K562 (cell line): ENCODE data around the gene FAM209A. TPM values are rescaled to one million over a fixed set of nuclear protein-coding genes. Genes with fewer than 3 reads are reported as not detected.

Experiments
- ATAC-seq: fragments of 200-7000 bp; cut with Tn5 transposase; 3 replicates; pipeline ENCODE4 v1.9.1; 2020; ENCODE audit warnings: moderate library complexity
- BruUV-seq: library from RNA; stranded (reverse); fragments of 400-500 nt; replicated peaks from 2 replicates; lab custom pipeline; 2021; lab: Mats Ljungman, UMichigan
- CTCF ChIA-PET: fragments of 300-600 bp; formaldehyde crosslinking; extraction: SDS; loops from one replicate; lab custom pipeline; 2021; ENCODE audit warnings: low intra/inter-chr PET ratio; lab: Yijun Ruan, JAX
- POLR2A ChIA-PET: fragments of 300-600, 350-650 bp; sonication (Branson Sonifier 250); formaldehyde crosslinking; extraction: SDS; loops from one replicate; lab custom pipeline; 2021; ENCODE audit warnings: antibody characterized with exemption, inconsistent platforms; lab: Yijun Ruan, JAX
- DNase-seq, 4 experiments: peaks; one replicate each; pipeline versions ENCODE4 v3.0.0 to v3.0.0-alpha.2; 2011 to 2018; ENCODE audit warnings: low spot score in 3 of 4, mixed read lengths in 3 of 4; ENCODE audit errors: extremely low read depth in 1 of 4
- FAIRE-seq: peaks from 2 replicates; lab custom pipeline; 2011; peaks lifted over from hg19 to GRCh38; lab: Jason Lieb, UNC
- H2AFZ ChIP-seq: 2 replicates; pipeline ENCODE4 v1.6.0; 2011; ENCODE audit warnings: low read depth, low read length, control low read depth, inconsistent platforms
- H3K27ac ChIP-seq: fragments of 200-600 bp; 3 replicates; pipeline ENCODE4 v1.8.0; 2011; ENCODE audit warnings: low read depth, mild to moderate bottlenecking, control low read depth, inconsistent platforms, low read length, moderate library complexity, mixed read lengths; ENCODE audit errors: extremely low read depth
- H3K27me3 ChIP-seq, 2 experiments: fragments of 300-600 bp in 1 of 2; 2 replicates in 1 of 2; 3 replicates in 1 of 2; pipeline versions ENCODE4 v1.6.0 to v1.8.0; 2011; ENCODE audit warnings: inconsistent platforms in 2 of 2, low read length in 2 of 2, mild to moderate bottlenecking in 1 of 2, mixed read lengths in 1 of 2, moderate library complexity in 1 of 2; ENCODE audit not compliant: control insufficient read depth in 2 of 2, insufficient read depth in 2 of 2
- H3K36me3 ChIP-seq: fragments of 300-600 bp; 3 replicates; pipeline ENCODE4 v1.8.0; 2011; ENCODE audit warnings: mild to moderate bottlenecking, low read length, inconsistent platforms; ENCODE audit not compliant: control insufficient read depth, insufficient read depth
- H3K4me1 ChIP-seq, 2 experiments: fragments of 200-600 bp in 1 of 2; replicated peaks in 1 of 2; 2 replicates in 1 of 2; 3 replicates in 1 of 2; pipeline versions ENCODE4 v1.5.1 to v1.8.0; 2011; ENCODE audit warnings: inconsistent platforms in 2 of 2, low read length in 2 of 2, mild to moderate bottlenecking in 1 of 2, mixed read lengths in 1 of 2, moderate library complexity in 1 of 2; ENCODE audit not compliant: control insufficient read depth in 2 of 2, insufficient read depth in 2 of 2
- H3K4me2 ChIP-seq: 2 replicates; pipeline ENCODE4 v1.6.1; 2011; ENCODE audit warnings: low read length, control low read depth, inconsistent platforms, mixed read lengths; ENCODE audit not compliant: insufficient read depth
- H3K4me3 ChIP-seq: fragments of 200-600 bp; sonication (generic), shearing (Covaris generic); 2 replicates; pipeline ENCODE4 v1.5.1; 2016; ENCODE audit warnings: control low read depth, inconsistent platforms
- H3K79me2 ChIP-seq: fragments of 200-600 bp; 3 replicates; pipeline ENCODE4 v1.8.0; 2011; ENCODE audit warnings: low read length, inconsistent platforms; ENCODE audit not compliant: control insufficient read depth, insufficient read depth
- H3K9ac ChIP-seq, 2 experiments: 2 replicates each; pipeline versions ENCODE4 v1.6.0 to v1.6.1; 2011; ENCODE audit warnings: low read depth in 2 of 2, low read length in 2 of 2, control low read depth in 1 of 2, inconsistent platforms in 1 of 2, mild to moderate bottlenecking in 1 of 2, mixed read lengths in 1 of 2; ENCODE audit not compliant: insufficient read depth in 1 of 2
- H3K9me1 ChIP-seq: one replicate; pipeline ENCODE4 v1.6.0; 2011; ENCODE audit warnings: inconsistent platforms, mild to moderate bottlenecking, low read length, moderate library complexity; ENCODE audit not compliant: control insufficient read depth, insufficient read depth
- H3K9me3 ChIP-seq: replicated peaks from 2 replicates; pipeline ENCODE4 v1.5.1; 2011; ENCODE audit warnings: low read depth, low read length, inconsistent platforms; ENCODE audit not compliant: control insufficient read depth, insufficient read depth
- H4K20me1 ChIP-seq: replicated peaks from 2 replicates; pipeline ENCODE4 v1.6.1; 2011; ENCODE audit warnings: low read length, inconsistent platforms, mixed read lengths; ENCODE audit not compliant: control insufficient read depth, insufficient read depth
- CEBPB ChIP-seq: fragments of 450-650 bp; IDR thresholded peaks from 2 replicates; pipeline ENCODE4 v1.6.1; 2016; ENCODE audit warnings: missing genetic modification characterization, missing compliant biosample characterization
- FOS ChIP-seq: IDR thresholded peaks from 3 replicates; pipeline ENCODE4 v1.6.1; 2011; ENCODE audit not compliant: insufficient read length; ENCODE audit errors: extremely low read depth
- GTF2F1 ChIP-seq: IDR thresholded peaks from 2 replicates; pipeline ENCODE4 v1.6.1; 2011; ENCODE audit warnings: low read depth, low read length, improper control_type of control experiment
- KLF1 ChIP-seq: fragments of 450-650 bp; IDR thresholded peaks from 2 replicates; pipeline ENCODE4 v1.6.1; 2016; ENCODE audit warnings: missing genetic modification characterization, missing compliant biosample characterization
- MEF2A ChIP-seq: IDR thresholded peaks from 2 replicates; pipeline ENCODE4 v1.6.1; 2011; ENCODE audit warnings: low read depth, mild to moderate bottlenecking, low read length, moderate library complexity; ENCODE audit not compliant: control insufficient read depth
- NCOA6 ChIP-seq: fragments of 450-650 bp; IDR thresholded peaks from 2 replicates; pipeline ENCODE4 v1.6.1; 2017; ENCODE audit warnings: mild to moderate bottlenecking
- NFE2L1 ChIP-seq: fragments of 450-650 bp; IDR thresholded peaks from 2 replicates; pipeline ENCODE4 v1.6.1; 2016; ENCODE audit warnings: missing genetic modification characterization, low read depth, mild to moderate bottlenecking, missing compliant biosample characterization, moderate library complexity, borderline replicate concordance
- POLR2AphosphoS5 ChIP-seq: IDR thresholded peaks from 2 replicates; pipeline ENCODE4 v1.6.1; 2011; ENCODE audit warnings: mild to moderate bottlenecking, low read depth, low read length, moderate library complexity; ENCODE audit not compliant: control insufficient read depth, insufficient read depth
- PTTG1 ChIP-seq: fragments of 450-650 bp; IDR thresholded peaks from 2 replicates; pipeline ENCODE4 v1.6.1; 2016; ENCODE audit warnings: low read depth, mild to moderate bottlenecking, missing genetic modification characterization, missing compliant biosample characterization
- RBM34 ChIP-seq: fragments of 200-400 bp; formaldehyde crosslinking; IDR thresholded peaks from 2 replicates; pipeline ENCODE4 v1.6.1; 2018; ENCODE audit warnings: low read length, borderline replicate concordance; ENCODE audit not compliant: insufficient read depth
- THRAP3 ChIP-seq: fragments of 450-650 bp; IDR thresholded peaks from 2 replicates; pipeline ENCODE4 v1.6.1; 2016; ENCODE audit warnings: mild to moderate bottlenecking, inconsistent platforms, borderline replicate concordance
- ZNF431 ChIP-seq: sonication (generic); formaldehyde crosslinking; IDR thresholded peaks from 2 replicates; pipeline ENCODE4 v1.8.0; 2022; ENCODE audit warnings: mild to moderate bottlenecking, missing genetic modification reagents
- WGBS: fragments of 100-300 bp; shearing (Covaris generic); methylation state at CpG from one replicate; pipeline ENCODE4 v1.1.6; 2016; ENCODE audit warnings: low coverage, mixed read lengths; ENCODE audit not compliant: insufficient coverage; ENCODE audit errors: missing lambda C conversion rate; 5-methylcytosine and 5-hydroxymethylcytosine counted together
- in situ Hi-C: fragments of 300-500 bp; cut with MboI; formaldehyde crosslinking; loops from 4 replicates; pipeline ENCODE4 v1.15.0; 2018; ENCODE audit warnings: inconsistent platforms, mixed read lengths
- intact Hi-C: fragments of 100-400 bp; cut with micrococcal nuclease; formaldehyde crosslinking; loops from 2 replicates; pipeline ENCODE4 v1.14.2; 2022
- polyA plus RNA-seq, 8 experiments: library from polyadenylated mRNA; depleted of rRNA in 4 of 8; stranded (reverse) in 5 of 8; unstranded in 3 of 8; fragments of >200 nt; fragmentation: Nextera tagmentation in 2 of 8; fragmentation: Illumina TruSeq in 1 of 8; extraction: Ambion mirVana in 2 of 8; extraction: Trizol in 1 of 8; gene quantifications; 2 replicates each; pipeline versions ENCODE4 v1.2.1 to v1.2.3, GENCODE V29; 2011 to 2014; ENCODE audit warnings: inconsistent platforms in 1 of 8, missing spikeins in 1 of 8
- total RNA-seq, 7 experiments: library from RNA; depleted of rRNA in 6 of 7; stranded (reverse); fragments of >200 nt in 6 of 7; fragmentation: Illumina TruSeq in 2 of 7; extraction: Trizol in 2 of 7; gene quantifications; 2 replicates each; pipeline versions ENCODE4 v1.2.1 to v1.2.3, GENCODE V29; 2011 to 2021; ENCODE audit warnings: low replicate concordance in 1 of 7
- TF ChIP-seq, protein P1 (sequence below): IDR thresholded peaks from 3 replicates; pipeline ENCODE4 v1.6.1; 2011; ENCODE audit warnings: borderline replicate concordance, mild to moderate bottlenecking, moderate library complexity; ENCODE audit not compliant: insufficient read length; ENCODE audit errors: extremely low read depth
- TF ChIP-seq, protein P2 (sequence below): fragments of 450-650 bp; conservative IDR thresholded peaks from 2 replicates; pipeline ENCODE4 v1.6.1; 2016; ENCODE audit warnings: missing genetic modification characterization, low read depth, mild to moderate bottlenecking, control low read depth, missing compliant biosample characterization
- TF ChIP-seq, protein P3 (sequence below): fragments of 250-450 bp; sonication (Bioruptor Pico); IDR thresholded peaks from 2 replicates; pipeline ENCODE4 v1.9.0; 2021; ENCODE audit warnings: mild to moderate bottlenecking

FAM209A gene
- total and polyA plus RNA-seq, 9 of the 15 experiments (the other 6 are each of a cell fraction or from before 2014, with no cell fraction given) = 0.08 to 0.15 (median 0.11) TPM; not detected in 6

DNA sequence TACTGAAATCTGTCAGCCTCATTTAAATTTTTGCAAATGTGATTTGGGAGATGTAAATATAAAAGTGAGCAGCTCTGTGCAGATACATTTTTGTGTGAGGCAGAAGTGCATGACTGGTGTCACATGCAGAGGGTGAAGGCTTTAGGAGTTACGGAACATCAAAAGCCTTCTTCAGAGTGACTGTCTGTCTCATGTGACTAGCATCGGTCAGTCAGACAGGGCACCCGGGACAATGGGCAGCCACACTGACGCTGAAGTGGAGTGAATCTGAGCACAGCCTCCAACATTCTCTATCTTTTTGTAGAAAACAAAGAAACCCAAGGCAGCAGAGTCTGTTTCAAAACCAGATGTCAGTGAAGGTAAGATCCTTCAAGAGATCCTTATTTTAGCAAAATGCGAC lies 7.9 kb upstream of the FAM209A start (continued):
- TF ChIP-seq POLR2AphosphoS5 (no peak), FOS (no peak), KLF1 (tag) (no peak), GTF2F1 (no peak)

DNA sequence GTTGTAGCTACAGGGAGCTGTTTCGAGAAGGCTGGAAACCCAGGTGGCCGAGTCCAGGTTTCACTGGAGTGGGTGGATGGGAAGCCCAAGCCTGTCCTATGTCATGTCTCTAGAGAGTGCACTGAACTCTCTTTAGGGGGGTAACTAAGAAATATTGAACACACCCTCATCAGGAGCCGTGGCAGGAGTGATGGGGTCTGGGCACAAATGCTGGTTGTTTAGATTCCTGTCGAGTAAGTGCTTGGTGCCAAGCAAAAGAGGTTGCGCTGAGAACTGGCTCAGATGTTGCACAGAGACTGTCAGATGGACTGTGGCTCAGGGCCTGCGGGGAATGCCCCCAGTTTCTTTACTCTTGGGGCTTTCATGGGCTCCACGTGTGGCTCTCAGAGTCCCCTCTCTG lies 7.3 kb upstream of the FAM209A start:
- CTCF ChIA-PET = no interaction called here
- BruUV-seq = no TSS peak
- no peak for TF ChIP-seq CEBPB
- TF ChIP-seq ZNF431 (CRISPR knock-in tag) = no peak
- no peak for TF ChIP-seq RBM34
- TF ChIP-seq MEF2A = no peak
- TF ChIP-seq PTTG1 (tag) = no peak
- TF ChIP-seq, protein P1, sequence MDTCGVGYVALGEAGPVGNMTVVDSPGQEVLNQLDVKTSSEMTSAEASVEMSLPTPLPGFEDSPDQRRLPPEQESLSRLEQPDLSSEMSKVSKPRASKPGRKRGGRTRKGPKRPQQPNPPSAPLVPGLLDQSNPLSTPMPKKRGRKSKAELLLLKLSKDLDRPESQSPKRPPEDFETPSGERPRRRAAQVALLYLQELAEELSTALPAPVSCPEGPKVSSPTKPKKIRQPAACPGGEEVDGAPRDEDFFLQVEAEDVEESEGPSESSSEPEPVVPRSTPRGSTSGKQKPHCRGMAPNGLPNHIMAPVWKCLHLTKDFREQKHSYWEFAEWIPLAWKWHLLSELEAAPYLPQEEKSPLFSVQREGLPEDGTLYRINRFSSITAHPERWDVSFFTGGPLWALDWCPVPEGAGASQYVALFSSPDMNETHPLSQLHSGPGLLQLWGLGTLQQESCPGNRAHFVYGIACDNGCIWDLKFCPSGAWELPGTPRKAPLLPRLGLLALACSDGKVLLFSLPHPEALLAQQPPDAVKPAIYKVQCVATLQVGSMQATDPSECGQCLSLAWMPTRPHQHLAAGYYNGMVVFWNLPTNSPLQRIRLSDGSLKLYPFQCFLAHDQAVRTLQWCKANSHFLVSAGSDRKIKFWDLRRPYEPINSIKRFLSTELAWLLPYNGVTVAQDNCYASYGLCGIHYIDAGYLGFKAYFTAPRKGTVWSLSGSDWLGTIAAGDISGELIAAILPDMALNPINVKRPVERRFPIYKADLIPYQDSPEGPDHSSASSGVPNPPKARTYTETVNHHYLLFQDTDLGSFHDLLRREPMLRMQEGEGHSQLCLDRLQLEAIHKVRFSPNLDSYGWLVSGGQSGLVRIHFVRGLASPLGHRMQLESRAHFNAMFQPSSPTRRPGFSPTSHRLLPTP = no peak
- TF ChIP-seq NCOA6 = no peak
- TF ChIP-seq, protein P2, sequence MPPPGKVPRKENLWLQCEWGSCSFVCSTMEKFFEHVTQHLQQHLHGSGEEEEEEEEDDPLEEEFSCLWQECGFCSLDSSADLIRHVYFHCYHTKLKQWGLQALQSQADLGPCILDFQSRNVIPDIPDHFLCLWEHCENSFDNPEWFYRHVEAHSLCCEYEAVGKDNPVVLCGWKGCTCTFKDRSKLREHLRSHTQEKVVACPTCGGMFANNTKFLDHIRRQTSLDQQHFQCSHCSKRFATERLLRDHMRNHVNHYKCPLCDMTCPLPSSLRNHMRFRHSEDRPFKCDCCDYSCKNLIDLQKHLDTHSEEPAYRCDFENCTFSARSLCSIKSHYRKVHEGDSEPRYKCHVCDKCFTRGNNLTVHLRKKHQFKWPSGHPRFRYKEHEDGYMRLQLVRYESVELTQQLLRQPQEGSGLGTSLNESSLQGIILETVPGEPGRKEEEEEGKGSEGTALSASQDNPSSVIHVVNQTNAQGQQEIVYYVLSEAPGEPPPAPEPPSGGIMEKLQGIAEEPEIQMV (tag) = no peak
- TF ChIP-seq, protein P3, sequence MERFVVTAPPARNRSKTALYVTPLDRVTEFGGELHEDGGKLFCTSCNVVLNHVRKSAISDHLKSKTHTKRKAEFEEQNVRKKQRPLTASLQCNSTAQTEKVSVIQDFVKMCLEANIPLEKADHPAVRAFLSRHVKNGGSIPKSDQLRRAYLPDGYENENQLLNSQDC = no peak
- no peak for TF ChIP-seq NFE2L1 (tag)
- no peak for TF ChIP-seq THRAP3

More for the DNA sequence above, 7.3 kb upstream of the FAM209A start:
- Histone ChIP-seq H3K79me2 (no peaks in the 10 kb centered on the region), H3K4me3 (no peak overlapping the region), H3K9me1 (peaks cover 4% of the 10 kb centered on the region), H2AFZ (no peak overlapping the region), H3K4me2 (no peak overlapping the region), H3K36me3 (peaks cover 62% of the 10 kb centered on the region; the same call in 2 of the 3 replicates), H3K27me3 (no peaks in the 10 kb centered on the region), H3K4me1 (no peaks in the 10 kb centered on the region; a peak in 1 of 5 replicates), H3K9ac (no peak overlapping the region), H4K20me1 (no peaks in the 10 kb centered on the region; the same call in 1 of the 2 replicates), H3K27ac (no peak overlapping the region), H3K9me3 (0 out of 2 replicates have a peak, but pooled peaks cover 2% of the 10 kb centered on the region)
- POLR2A ChIA-PET = interaction anchor here (0.6 kb wide), 1 partner anchor 59 kb away, joined by 3 read pairs; no protein-coding TSS in a partner anchor
- no peak for ATAC-seq
- intact Hi-C loops (no loop called here), in situ Hi-C loops (no loop called here)
- DNase-seq = no peak
- no peak for FAIRE-seq
- WGBS = 91% methylated on average over 7 of the region's 7 CpGs
